Neural progenitor cell (in vitro differentiated cells): Measurements from ENCODE around the gene LTB4R.

Experiments
- EZH2 ChIP-seq: fragments of 200-600 bp; sonication (generic); IDR thresholded peaks from 2 replicates; pipeline ENCODE4 v1.6.1; 2017; ENCODE audit warnings: antibody characterized with exemption, mild to moderate bottlenecking, moderate library complexity
- EZH2phosphoT487 ChIP-seq: fragments of 200-600 bp; sonication (generic); IDR thresholded peaks from 2 replicates; pipeline ENCODE4 v1.6.1; 2017; ENCODE audit warnings: antibody characterized with exemption
- TF ChIP-seq, protein P1 (sequence below): fragments of 200-600 bp; sonication (generic); IDR thresholded peaks from 2 replicates; pipeline ENCODE4 v1.5.1; 2017; ENCODE audit warnings: antibody characterized with exemption, mild to moderate bottlenecking

DNA sequence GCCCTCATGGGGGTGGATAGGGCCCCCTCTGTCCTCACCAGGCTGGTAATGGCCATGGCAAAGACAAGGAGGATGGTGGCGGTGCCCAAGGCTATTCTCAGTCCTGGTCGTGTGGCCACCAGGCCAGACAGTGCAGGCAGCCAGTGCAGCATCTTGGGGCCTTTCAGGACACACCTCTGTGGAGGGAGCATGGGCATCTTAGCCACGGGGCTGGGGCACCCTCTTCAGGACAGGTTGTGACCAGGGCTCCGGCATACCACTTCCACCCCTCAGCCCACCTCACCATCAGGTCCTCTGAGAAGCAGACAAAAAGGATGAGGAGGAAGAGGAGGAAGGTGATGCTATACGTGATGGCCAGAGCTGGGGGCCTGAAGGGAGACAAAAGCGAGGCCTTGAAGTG is 12.7 kb downstream of the LTB4R start:
- TF ChIP-seq, protein P1, sequence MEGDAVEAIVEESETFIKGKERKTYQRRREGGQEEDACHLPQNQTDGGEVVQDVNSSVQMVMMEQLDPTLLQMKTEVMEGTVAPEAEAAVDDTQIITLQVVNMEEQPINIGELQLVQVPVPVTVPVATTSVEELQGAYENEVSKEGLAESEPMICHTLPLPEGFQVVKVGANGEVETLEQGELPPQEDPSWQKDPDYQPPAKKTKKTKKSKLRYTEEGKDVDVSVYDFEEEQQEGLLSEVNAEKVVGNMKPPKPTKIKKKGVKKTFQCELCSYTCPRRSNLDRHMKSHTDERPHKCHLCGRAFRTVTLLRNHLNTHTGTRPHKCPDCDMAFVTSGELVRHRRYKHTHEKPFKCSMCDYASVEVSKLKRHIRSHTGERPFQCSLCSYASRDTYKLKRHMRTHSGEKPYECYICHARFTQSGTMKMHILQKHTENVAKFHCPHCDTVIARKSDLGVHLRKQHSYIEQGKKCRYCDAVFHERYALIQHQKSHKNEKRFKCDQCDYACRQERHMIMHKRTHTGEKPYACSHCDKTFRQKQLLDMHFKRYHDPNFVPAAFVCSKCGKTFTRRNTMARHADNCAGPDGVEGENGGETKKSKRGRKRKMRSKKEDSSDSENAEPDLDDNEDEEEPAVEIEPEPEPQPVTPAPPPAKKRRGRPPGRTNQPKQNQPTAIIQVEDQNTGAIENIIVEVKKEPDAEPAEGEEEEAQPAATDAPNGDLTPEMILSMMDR = no peak
- TF ChIP-seq EZH2phosphoT487 = no peak
- TF ChIP-seq EZH2 = no peak
